Neuronal stem cell (in vitro differentiated cells): ENCODE measurements around the gene BLTP3B.

Source experiments
- DNase-seq: peaks from one replicate; pipeline ENCODE4 v3.0.0-alpha.2; 2013; ENCODE audit warnings: low spot score
- H2AFZ ChIP-seq: one replicate; pipeline ENCODE4 v1.6.1; 2013; ENCODE audit warnings: mild to moderate bottlenecking, low read length, inconsistent platforms
- H2AK5ac ChIP-seq: 2 replicates; pipeline ENCODE4 v1.6.1; 2013; ENCODE audit warnings: low read depth, mild to moderate bottlenecking, inconsistent platforms, low read length, moderate library complexity, mixed read lengths
- H2BK120ac ChIP-seq: 2 replicates; pipeline ENCODE4 v1.6.1; 2013; ENCODE audit warnings: low read depth, mild to moderate bottlenecking, inconsistent platforms, low read length, moderate library complexity, mixed read lengths
- H2BK12ac ChIP-seq: one replicate; pipeline ENCODE4 v1.6.1; 2013; ENCODE audit warnings: low read length, inconsistent platforms
- H2BK15ac ChIP-seq: 2 replicates; pipeline ENCODE4 v1.6.1; 2013; ENCODE audit warnings: mild to moderate bottlenecking, low read length, inconsistent platforms, mixed read lengths
- H2BK5ac ChIP-seq: one replicate; pipeline ENCODE4 v1.6.1; 2013; ENCODE audit warnings: inconsistent platforms, mild to moderate bottlenecking, low read length, moderate library complexity
- H3K14ac ChIP-seq: one replicate; pipeline ENCODE4 v1.6.1; 2013; ENCODE audit warnings: low read length, inconsistent platforms
- H3K18ac ChIP-seq: 2 replicates; pipeline ENCODE4 v1.6.1; 2013; ENCODE audit warnings: low read length, inconsistent platforms
- H3K23ac ChIP-seq: 2 replicates; pipeline ENCODE4 v1.6.1; 2013; ENCODE audit warnings: low read depth, mild to moderate bottlenecking, mixed read lengths, low read length, inconsistent platforms; ENCODE audit not compliant: poor library complexity
- H3K27ac ChIP-seq: replicated peaks from 3 replicates; pipeline ENCODE4 v1.5.1; 2013; ENCODE audit warnings: low read length, inconsistent platforms
- H3K27me3 ChIP-seq, 3 experiments: 2 replicates each; pipeline ENCODE4 v1.6.1; 2013; ENCODE audit warnings: low read length in 3 of 3, mild to moderate bottlenecking in 2 of 3, inconsistent platforms in 1 of 3, low read depth in 1 of 3, mixed read lengths in 1 of 3, moderate library complexity in 1 of 3; ENCODE audit not compliant: control insufficient read depth in 3 of 3, insufficient read depth in 3 of 3
- H3K36me3 ChIP-seq, 2 donors: replicated peaks in 1 of 2; 2 replicates each; pipeline ENCODE4 v1.6.1; 2013; ENCODE audit warnings: low read length in 2 of 2; ENCODE audit not compliant: control insufficient read depth in 2 of 2, insufficient read depth in 2 of 2
- H3K4ac ChIP-seq: 2 replicates; pipeline ENCODE4 v1.6.1; 2013; ENCODE audit warnings: inconsistent platforms, mild to moderate bottlenecking, low read length, moderate library complexity
- H3K4me1 ChIP-seq, 2 donors: 1 replicate in 1 of 2; 2 replicates in 1 of 2; pipeline ENCODE4 v1.6.1; 2013; ENCODE audit warnings: low read length in 2 of 2, low read depth in 1 of 2; ENCODE audit not compliant: control insufficient read depth in 2 of 2, insufficient read depth in 1 of 2
- H3K4me2 ChIP-seq: one replicate; pipeline ENCODE4 v1.6.1; 2013; ENCODE audit warnings: mild to moderate bottlenecking, low read length, inconsistent platforms; ENCODE audit not compliant: insufficient read depth, poor library complexity, severe bottlenecking
- H3K4me3 ChIP-seq, 2 donors: 2 replicates each; pipeline ENCODE4 v1.5.1; 2013; ENCODE audit warnings: low read length in 2 of 2, mild to moderate bottlenecking in 2 of 2, inconsistent platforms in 1 of 2, moderate library complexity in 1 of 2
- H3K79me1 ChIP-seq: one replicate; pipeline ENCODE4 v1.6.1; 2013; ENCODE audit warnings: low read depth, mild to moderate bottlenecking, inconsistent platforms, low read length, moderate library complexity
- H3K9ac ChIP-seq: one replicate; pipeline ENCODE4 v1.6.1; 2013; ENCODE audit warnings: mild to moderate bottlenecking, low read depth, low read length, inconsistent platforms; ENCODE audit not compliant: poor library complexity
- H3K9me3 ChIP-seq, 2 donors: replicated peaks in 1 of 2; 2 replicates each; pipeline versions ENCODE3 to v1.6.1; 2013; ENCODE audit warnings: low read length in 2 of 2, mild to moderate bottlenecking in 2 of 2, inconsistent platforms in 1 of 2, low read depth in 1 of 2, mixed read lengths in 1 of 2, moderate library complexity in 1 of 2; ENCODE audit not compliant: control insufficient read depth in 2 of 2, insufficient read depth in 1 of 2
- H4K8ac ChIP-seq: one replicate; pipeline ENCODE4 v1.6.1; 2013; ENCODE audit warnings: low read depth, mild to moderate bottlenecking, inconsistent platforms, low read length, moderate library complexity
- H4K91ac ChIP-seq: one replicate; pipeline ENCODE4 v1.6.1; 2013; ENCODE audit warnings: low read length, low read depth, mild to moderate bottlenecking, inconsistent platforms; ENCODE audit not compliant: poor library complexity
- WGBS, 2 donors: extraction: QIAGEN DNeasy Blood & Tissue Kit; methylation state at CpG; one replicate each; pipeline ENCODE4 v1.1.7; 2013; ENCODE audit warnings: missing lambda C conversion rate in 2 of 2, mixed read lengths in 1 of 2; ENCODE audit not compliant: insufficient read length in 2 of 2, insufficient replicate concordance in 1 of 2; ENCODE audit errors: extremely low coverage in 2 of 2; 5-methylcytosine and 5-hydroxymethylcytosine counted together

Gene BLTP3B

GRCh38 chr12:100138803-100139098 lies 3.9 kb downstream of the BLTP3B start:
- no peak overlapping the region for H2BK15ac ChIP-seq

GRCh38 chr12:100138048-100138802 lies 4.4 kb downstream of the BLTP3B start:
- Histone ChIP-seq H3K9me3 (no peaks in the 10 kb centered on the region), H2BK15ac (no peak overlapping the region), H2BK120ac (no peak overlapping the region), H3K18ac (no peak overlapping the region), H3K14ac (no peak overlapping the region), H3K9ac (no peak overlapping the region), H3K27me3 (peaks cover 0 to 5% (median 0%) of the 10 kb centered on the region in 3 experiments), H4K91ac (no peak overlapping the region), H3K4me2 (no peak overlapping the region), H3K23ac (no peak overlapping the region), H2AFZ (no peak overlapping the region), H3K4me1 (peaks cover 0 to 2% of the 10 kb centered on the region in 2 donors), H2AK5ac (no peak overlapping the region), H3K27ac (no peak overlapping the region), H3K79me1 (no peaks in the 10 kb centered on the region), H3K36me3 (no peaks in the 10 kb centered on the region), H2BK5ac (no peak overlapping the region), H2BK12ac (no peak overlapping the region), H4K8ac (no peak overlapping the region), H3K4ac (no peak overlapping the region), H3K4me3 (no peak overlapping the region)
- no peak for DNase-seq
- no CpG with 5 or more reads among the region's 6 CpGs for whole genome bisulfite sequencing, 2 donors

More at GRCh38 chr12:100138803-100139098, 3.9 kb downstream of the BLTP3B start:
- no peak overlapping the region for H3K18ac ChIP-seq
- H2AFZ ChIP-seq: no peak overlapping the region
- H2BK120ac ChIP-seq: no peak overlapping the region
- H3K4me1 ChIP-seq: peaks cover 0 to 2% of the 10 kb centered on the region in 2 donors
- no peak overlapping the region for H4K8ac ChIP-seq
- no peak overlapping the region for H3K27ac ChIP-seq
- peaks cover 0 to 5% (median 0%) of the 10 kb centered on the region in 3 experiments for H3K27me3 ChIP-seq
- H3K23ac ChIP-seq: no peak overlapping the region
- H2BK12ac ChIP-seq: no peak overlapping the region
- H3K14ac ChIP-seq: no peak overlapping the region
- H2BK5ac ChIP-seq: no peak overlapping the region
- H3K9ac ChIP-seq: no peak overlapping the region
- no peaks in the 10 kb centered on the region for H3K79me1 ChIP-seq
- no peak overlapping the region for H3K4me3 ChIP-seq
- no peak overlapping the region for H3K4ac ChIP-seq
- no peak for DNase-seq
- no peak overlapping the region for H2AK5ac ChIP-seq
- no peaks in the 10 kb centered on the region for H3K36me3 ChIP-seq
- no peaks in the 10 kb centered on the region for H3K9me3 ChIP-seq
- no CpG with 5 or more reads among the region's 5 CpGs for WGBS, 2 donors
- H4K91ac ChIP-seq: no peak overlapping the region
- H3K4me2 ChIP-seq: no peak overlapping the region

DNA sequence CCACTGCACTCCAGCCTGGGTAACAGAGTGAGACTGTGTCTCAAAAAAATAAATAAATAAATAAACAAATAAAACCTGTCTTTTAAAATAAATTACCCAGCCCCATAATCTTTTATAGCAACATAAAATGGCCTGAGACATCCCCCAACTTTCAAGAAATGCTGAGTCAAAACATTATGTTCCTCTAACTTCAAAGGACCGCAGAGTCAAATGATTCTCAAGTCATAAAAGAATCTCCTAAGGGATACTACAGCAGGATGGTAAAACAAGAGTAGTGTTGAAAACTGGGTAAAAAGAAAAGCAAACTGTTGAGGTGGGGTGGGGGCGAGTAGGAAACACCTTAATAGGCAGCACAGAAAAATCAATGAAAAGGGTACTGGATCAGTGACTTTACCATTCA lies 9.5 kb downstream of the BLTP3B start:
- Histone ChIP-seq H3K18ac (no peak overlapping the region), H3K79me1 (no peaks in the 10 kb centered on the region), H2AK5ac (no peak overlapping the region), H3K4me2 (no peak overlapping the region), H3K14ac (no peak overlapping the region), H3K36me3 (no peaks in the 10 kb centered on the region), H2BK120ac (no peak overlapping the region), H2BK12ac (no peak overlapping the region), H2BK15ac (no peak overlapping the region), H3K23ac (no peak overlapping the region), H4K8ac (no peak overlapping the region), H2AFZ (no peak overlapping the region), H3K4me1 (no peaks in the 10 kb centered on the region), H4K91ac (no peak overlapping the region), H3K4me3 (no peak overlapping the region), H3K27me3 (no peaks in the 10 kb centered on the region), H3K9ac (no peak overlapping the region), H3K9me3 (no peaks in the 10 kb centered on the region), H2BK5ac (no peak overlapping the region), H3K27ac (no peak overlapping the region), H3K4ac (no peak overlapping the region)
- no peak for DNase-seq
- WGBS, 2 donors: no CpG with 5 or more reads among the region's 2 CpGs

DNA sequence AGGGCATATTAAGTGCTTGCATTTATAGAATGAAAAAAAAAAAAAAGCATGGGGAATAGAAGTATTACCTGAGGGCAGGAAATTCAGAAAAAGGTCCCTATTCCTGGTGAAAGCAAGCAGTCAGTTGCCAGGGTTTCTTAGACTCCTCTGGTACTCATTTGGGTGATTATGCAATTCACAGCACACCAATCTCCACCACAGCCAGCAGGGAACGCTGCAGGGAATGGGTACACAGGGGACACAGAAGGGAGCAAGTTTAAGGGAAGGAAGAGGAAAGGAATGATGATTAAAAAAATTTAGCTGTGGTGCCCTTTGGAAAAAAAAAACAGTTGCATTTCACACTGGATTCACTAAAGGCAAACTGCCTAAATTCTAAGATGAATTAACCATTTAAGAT lies 14.2 kb downstream of the BLTP3B start:
- no peak overlapping the region for H3K9ac ChIP-seq
- H4K91ac ChIP-seq: no peak overlapping the region
- no peaks in the 10 kb centered on the region for H3K36me3 ChIP-seq
- H2BK120ac ChIP-seq: no peak overlapping the region
- H3K4ac ChIP-seq: no peak overlapping the region
- no peak overlapping the region for H4K8ac ChIP-seq
- H3K18ac ChIP-seq: no peak overlapping the region
- no peak overlapping the region for H3K14ac ChIP-seq
- H2AFZ ChIP-seq: no peak overlapping the region
- no peak overlapping the region for H2BK5ac ChIP-seq
- WGBS, 2 donors: no CpG with 5 or more reads among the region's 1 CpG
- no peaks in the 10 kb centered on the region for H3K9me3 ChIP-seq
- no peak for DNase-seq
- no peak overlapping the region for H2AK5ac ChIP-seq
- no peak overlapping the region for H3K23ac ChIP-seq
- H2BK15ac ChIP-seq: no peak overlapping the region
- no peaks in the 10 kb centered on the region for H3K27me3 ChIP-seq
- H3K79me1 ChIP-seq: no peaks in the 10 kb centered on the region
- no peaks in the 10 kb centered on the region for H3K4me1 ChIP-seq
- no peak overlapping the region for H3K4me2 ChIP-seq
- no peak overlapping the region for H3K27ac ChIP-seq
- no peak overlapping the region for H3K4me3 ChIP-seq
- H2BK12ac ChIP-seq: no peak overlapping the region
